ENCODE data around the gene FRYL. TPM values are rescaled to one million over a fixed set of nuclear protein-coding genes. Genes with fewer than 3 reads are reported as not detected.

Gene FRYL
- polyA plus RNA-seq, 1 donor from 2014 or later, result 64.0 TPM

DNA sequence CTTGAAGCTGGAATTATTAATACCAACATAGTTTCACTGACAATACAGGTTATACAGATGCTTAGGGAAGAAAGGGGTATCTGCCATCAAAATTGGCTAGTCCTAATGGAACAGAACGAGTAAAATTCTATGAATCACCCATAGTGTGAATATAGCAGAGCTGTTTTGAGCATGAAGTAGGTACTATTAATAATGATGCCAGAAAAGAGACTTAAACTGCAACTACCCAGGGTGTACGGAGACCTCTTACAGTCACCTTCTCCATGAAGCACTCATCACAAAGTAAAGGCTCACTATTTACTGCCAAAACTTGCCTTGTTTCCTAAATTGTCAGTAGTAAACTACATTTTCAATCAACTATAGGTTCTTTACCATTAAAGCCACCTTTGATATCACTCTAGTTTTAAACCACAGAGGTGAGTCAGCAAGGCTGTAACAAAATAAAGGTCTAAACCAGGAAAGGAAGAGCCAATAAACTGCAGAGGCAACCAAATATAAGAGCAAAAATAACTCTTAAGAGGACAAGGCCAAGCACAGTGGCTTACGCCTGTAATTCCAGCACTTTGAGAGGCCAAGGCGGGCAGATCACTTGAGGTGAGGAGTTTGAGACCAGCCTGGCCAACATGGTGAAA is 114.4 kb downstream of the FRYL start:
- TF ChIP-seq CTCF (IDR thresholded peaks at IDR 0.05; ENCODE audit: poor library complexity, severe bottlenecking) (no peak), EP300 (conservative IDR thresholded peaks at IDR 0.05; ENCODE audit: poor library complexity, severe bottlenecking) (no peak)
- TF ChIP-seq, protein P1, sequence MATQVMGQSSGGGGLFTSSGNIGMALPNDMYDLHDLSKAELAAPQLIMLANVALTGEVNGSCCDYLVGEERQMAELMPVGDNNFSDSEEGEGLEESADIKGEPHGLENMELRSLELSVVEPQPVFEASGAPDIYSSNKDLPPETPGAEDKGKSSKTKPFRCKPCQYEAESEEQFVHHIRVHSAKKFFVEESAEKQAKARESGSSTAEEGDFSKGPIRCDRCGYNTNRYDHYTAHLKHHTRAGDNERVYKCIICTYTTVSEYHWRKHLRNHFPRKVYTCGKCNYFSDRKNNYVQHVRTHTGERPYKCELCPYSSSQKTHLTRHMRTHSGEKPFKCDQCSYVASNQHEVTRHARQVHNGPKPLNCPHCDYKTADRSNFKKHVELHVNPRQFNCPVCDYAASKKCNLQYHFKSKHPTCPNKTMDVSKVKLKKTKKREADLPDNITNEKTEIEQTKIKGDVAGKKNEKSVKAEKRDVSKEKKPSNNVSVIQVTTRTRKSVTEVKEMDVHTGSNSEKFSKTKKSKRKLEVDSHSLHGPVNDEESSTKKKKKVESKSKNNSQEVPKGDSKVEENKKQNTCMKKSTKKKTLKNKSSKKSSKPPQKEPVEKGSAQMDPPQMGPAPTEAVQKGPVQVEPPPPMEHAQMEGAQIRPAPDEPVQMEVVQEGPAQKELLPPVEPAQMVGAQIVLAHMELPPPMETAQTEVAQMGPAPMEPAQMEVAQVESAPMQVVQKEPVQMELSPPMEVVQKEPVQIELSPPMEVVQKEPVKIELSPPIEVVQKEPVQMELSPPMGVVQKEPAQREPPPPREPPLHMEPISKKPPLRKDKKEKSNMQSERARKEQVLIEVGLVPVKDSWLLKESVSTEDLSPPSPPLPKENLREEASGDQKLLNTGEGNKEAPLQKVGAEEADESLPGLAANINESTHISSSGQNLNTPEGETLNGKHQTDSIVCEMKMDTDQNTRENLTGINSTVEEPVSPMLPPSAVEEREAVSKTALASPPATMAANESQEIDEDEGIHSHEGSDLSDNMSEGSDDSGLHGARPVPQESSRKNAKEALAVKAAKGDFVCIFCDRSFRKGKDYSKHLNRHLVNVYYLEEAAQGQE (IDR thresholded peaks at IDR 0.05; ENCODE audit: borderline replicate concordance), result no peak
- H3K9ac ChIP-seq (ENCODE audit: low read length), result no peak overlapping the region
- no peaks in the 10 kb centered on the region for H3K27me3 ChIP-seq (ENCODE audit: insufficient read depth, low read depth, low read length)
- H3K27ac ChIP-seq (ENCODE audit: low read length), result no peak overlapping the region
- no peak overlapping the region for H3K4me2 ChIP-seq (ENCODE audit: low read length)
- H3K9me3 ChIP-seq (ENCODE audit: low read length), result no peaks in the 10 kb centered on the region
- H3K9me2 ChIP-seq (ENCODE audit: insufficient read depth, low read length), result no peaks in the 10 kb centered on the region
- H4K20me1 ChIP-seq (ENCODE audit: insufficient read depth), result no peaks in the 10 kb centered on the region
- H3K4me3 ChIP-seq (ENCODE audit: low read length), result no peak overlapping the region
- H3K36me3 ChIP-seq (ENCODE audit: insufficient read depth, low read length), result no peaks in the 10 kb centered on the region
- no peaks in the 10 kb centered on the region for H3K79me2 ChIP-seq (replicated peaks; ENCODE audit: insufficient read depth, low read length)
- H2AFZ ChIP-seq (ENCODE audit: low read depth, low read length), result no peak overlapping the region
- H3F3A ChIP-seq (ENCODE audit: insufficient read depth, low read length, poor library complexity, severe bottlenecking), result no peaks in the 10 kb centered on the region

DNA sequence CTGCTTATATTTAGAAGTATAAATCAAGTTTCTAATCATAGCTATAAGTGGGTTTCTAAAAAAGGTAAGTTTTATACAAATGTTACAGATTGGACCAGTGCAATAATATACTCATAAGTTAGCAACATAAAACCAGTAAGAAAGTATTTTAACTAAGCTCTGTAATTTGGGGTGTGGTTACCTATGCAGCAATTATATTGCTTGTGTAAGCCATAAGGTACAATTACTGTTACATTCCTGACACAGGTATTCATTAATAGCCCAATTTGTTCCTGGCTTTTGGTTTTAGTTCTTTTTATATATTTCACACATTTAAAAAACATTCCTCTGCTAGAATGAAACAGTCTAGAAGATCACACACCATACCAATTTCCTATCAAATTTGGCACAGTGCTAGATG is 115.1 kb downstream of the FRYL start:
- TF ChIP-seq MXI1 (conservative IDR thresholded peaks at IDR 0.05; ENCODE audit: poor library complexity, severe bottlenecking) (no peak), TAF1 (IDR thresholded peaks at IDR 0.05; ENCODE audit: low read depth) (no peak), EZH2 (IDR thresholded peaks at IDR 0.05; ENCODE audit: borderline replicate concordance, insufficient read depth, low read length, poor library complexity, severe bottlenecking) (no peak), CTCF (IDR thresholded peaks at IDR 0.05; ENCODE audit: poor library complexity, severe bottlenecking) (no peak), POLR2AphosphoS5 (IDR thresholded peaks at IDR 0.05) (no peak), EP300 (conservative IDR thresholded peaks at IDR 0.05; ENCODE audit: poor library complexity, severe bottlenecking) (no peak), RAD21 (conservative IDR thresholded peaks at IDR 0.05) (no peak), SMC3 (conservative IDR thresholded peaks at IDR 0.05; ENCODE audit: poor library complexity) (no peak)
- TF ChIP-seq, protein P1 (IDR thresholded peaks at IDR 0.05; ENCODE audit: borderline replicate concordance), result no peak
- Histone ChIP-seq H3K9me2 (ENCODE audit: insufficient read depth, low read length) (no peaks in the 10 kb centered on the region), H4K20me1 (ENCODE audit: insufficient read depth) (no peaks in the 10 kb centered on the region), H2AFZ (ENCODE audit: low read depth, low read length) (no peak overlapping the region), H3K9me3 (ENCODE audit: low read length) (no peaks in the 10 kb centered on the region), H3K36me3 (ENCODE audit: insufficient read depth, low read length) (no peaks in the 10 kb centered on the region), H3K27me3 (ENCODE audit: insufficient read depth, low read depth, low read length) (no peaks in the 10 kb centered on the region), H3K27ac (ENCODE audit: low read length) (no peak overlapping the region), H3F3A (ENCODE audit: insufficient read depth, low read length, poor library complexity, severe bottlenecking) (no peaks in the 10 kb centered on the region), H3K9ac (ENCODE audit: low read length) (no peak overlapping the region), H3K4me3 (ENCODE audit: low read length) (no peak overlapping the region), H3K79me2 (replicated peaks; ENCODE audit: insufficient read depth, low read length) (peaks cover 5% of the 10 kb centered on the region), H3K4me2 (ENCODE audit: low read length) (no peak overlapping the region)
